Natural killer cell (primary cell): Measurements from ENCODE around the gene VPS52. TPM values are rescaled to one million over a fixed set of nuclear protein-coding genes. Genes with fewer than 3 reads are reported as not detected.

Experiments used
- ATAC-seq, 3 donors: fragments of 150-1000 bp in 2 of 3; fragments of 200-7000 bp in 1 of 3; cut with Tn5 transposase; 1 replicate in 1 of 3; 2 replicates in 2 of 3; pipeline ENCODE4 v1.10.0; 2021; ENCODE audit warnings: mild to moderate bottlenecking in 2 of 3, moderate library complexity in 2 of 3
- DNase-seq, 2 donors: peaks; one replicate each; pipeline versions ENCODE4 v3.0.0 to v3.0.0-alpha.2; 2013 to 2021; ENCODE audit warnings: mixed read lengths in 1 of 2
- H3K27ac ChIP-seq: one replicate; pipeline ENCODE4 v1.5.1; 2013; ENCODE audit warnings: mild to moderate bottlenecking, low read length
- H3K27me3 ChIP-seq: one replicate; pipeline ENCODE4 v1.6.1; 2013; ENCODE audit warnings: low read length; ENCODE audit not compliant: control insufficient read depth, insufficient read depth
- H3K36me3 ChIP-seq: one replicate; pipeline ENCODE4 v1.6.1; 2013; ENCODE audit warnings: low read length; ENCODE audit not compliant: control insufficient read depth, insufficient read depth
- H3K4me1 ChIP-seq: one replicate; pipeline ENCODE4 v1.6.1; 2013; ENCODE audit warnings: low read length; ENCODE audit not compliant: control insufficient read depth, insufficient read depth
- H3K4me3 ChIP-seq: one replicate; pipeline ENCODE4 v1.5.1; 2013; ENCODE audit warnings: low read length
- H3K9me3 ChIP-seq: one replicate; pipeline ENCODE4 v1.6.1; 2013; ENCODE audit warnings: low read length; ENCODE audit not compliant: control insufficient read depth, insufficient read depth
- H3K27ac Mint-ChIP-seq, 2 donors: one replicate each; pipeline ENCODE4 v1.8.0; 2022; ENCODE audit warnings: mild to moderate bottlenecking in 2 of 2, mixed read lengths in 2 of 2, moderate library complexity in 1 of 2
- H3K27me3 Mint-ChIP-seq, 2 donors: one replicate each; pipeline ENCODE4 v1.8.0; 2022; ENCODE audit warnings: low read depth in 2 of 2, mixed read lengths in 2 of 2
- H3K36me3 Mint-ChIP-seq: one replicate; pipeline ENCODE4 v1.8.0; 2022; ENCODE audit warnings: mixed read lengths
- H3K4me1 Mint-ChIP-seq, 2 donors: one replicate each; pipeline ENCODE4 v1.8.0; 2022; ENCODE audit warnings: mixed read lengths in 2 of 2
- H3K4me3 Mint-ChIP-seq: one replicate; pipeline ENCODE4 v1.8.0; 2022; ENCODE audit warnings: mild to moderate bottlenecking, moderate library complexity, mixed read lengths
- H3K9me3 Mint-ChIP-seq, 2 donors: one replicate each; pipeline ENCODE4 v1.8.0; 2022; ENCODE audit warnings: mixed read lengths in 2 of 2
- CTCF ChIP-seq: fragments of 200-600 bp; IDR thresholded peaks from one replicate; pipeline ENCODE4 v1.8.0; 2022; ENCODE audit warnings: antibody characterized with exemption
- WGBS: methylation state at CpG from one replicate; pipeline ENCODE4 v1.1.7; 2013; ENCODE audit warnings: missing lambda C conversion rate; ENCODE audit not compliant: insufficient coverage; 5-methylcytosine and 5-hydroxymethylcytosine counted together
- intact Hi-C: fragments of 100-400 bp; cut with micrococcal nuclease; formaldehyde crosslinking; loops from one replicate; pipeline ENCODE4 v1.14.2; 2022
- total RNA-seq, 4 donors: library from RNA; stranded (reverse); fragments of 120-200 nt in 1 of 4; gene quantifications; one replicate each; pipeline versions ENCODE4 v1.2.3 to v1.2.4, GENCODE V29; 2013 to 2022

VPS52 gene
- total RNA-seq, 3 donors from 2014 or later (not counting 1 experiment from before 2014, with no cell fraction given), result 98.0 to 112 (median 99.4) TPM

- peak overlapping the region; percentile 98 for H3K27ac Mint-ChIP-seq
- peak overlapping the region; percentile 99 for H3K4me3 Mint-ChIP-seq
- 6% methylated on average over 14 of the region's 14 CpGs for WGBS
- H3K27me3 Mint-ChIP-seq, result no peaks in the 10 kb centered on the region
- ATAC-seq, result no peak
- DNase-seq, result peak in 1 of 2 donors; percentile 25
- Histone ChIP-seq H3K36me3 (peaks cover 40% of the 10 kb centered on the region), H3K27me3 (no peaks in the 10 kb centered on the region), H3K4me3 (peak overlapping the region; percentile 99), H3K27ac (peak overlapping the region; percentile 99), H3K9me3 (no peaks in the 10 kb centered on the region), H3K4me1 (peaks cover 45% of the 10 kb centered on the region)
- peaks cover 75 to 93% of the 10 kb centered on the region in 2 donors for H3K4me1 Mint-ChIP-seq
- TF ChIP-seq CTCF, result no peak
- H3K36me3 Mint-ChIP-seq, result peaks cover 20% of the 10 kb centered on the region
- intact Hi-C loops, result loop anchor here (2.0 to 5.0 kb wide), 3 partner anchors 98 to 349 kb away; partner anchors contain the start of genes PHF1, PSMB9, RGL2 and TAP1
- H3K9me3 Mint-ChIP-seq, result no peaks in the 10 kb centered on the region
Observed at GRCh38 chr6:33201147-33201545, 70.5 kb downstream of the VPS52 start.

Other genes starting within 250 kb of the VPS52 start
- gene HLA-DPA1, start 198.2 kb downstream of the VPS52 start, total RNA-seq, result 100 to 1,000 TPM in 1 of 3 donors, 10 to 100 TPM in 2; 43.1 to 135 (median 73.5) TPM
- gene HLA-DPB1, start 195.9 kb downstream of the VPS52 start, total RNA-seq, result 100 to 1,000 TPM in 1 of 3 donors, 10 to 100 TPM in 2; 55.2 to 131 (median 77.1) TPM
- gene COL11A2, start 79.4 kb downstream of the VPS52 start, total RNA-seq, result 1 to 10 TPM in 1 of 3 donors, under 1 TPM in 2; 0.93 to 2.0 (median 0.94) TPM
- gene RXRB, start 71.2 kb downstream of the VPS52 start, total RNA-seq, result 10 to 100 TPM; 72.3 to 96.4 (median 73.9) TPM
- 10 to 100 TPM; 38.9 to 45.7 (median 45.6) TPM for gene SLC39A7, start 71.0 kb downstream of the VPS52 start, total RNA-seq
- 1 to 10 TPM; 5.4 to 7.7 (median 6.8) TPM for gene HSD17B8, start 67.2 kb downstream of the VPS52 start, total RNA-seq
- gene RING1, start 63.4 kb downstream of the VPS52 start, total RNA-seq, result 10 to 100 TPM; 34.5 to 40.3 (median 36.5) TPM
- gene RPS18, start 199 bp upstream of the VPS52 start, total RNA-seq, result 1,000 to 10,000 TPM; 1,182 to 1,707 (median 1,500) TPM
- 10 to 100 TPM; 22.7 to 24.1 (median 23.1) TPM for gene B3GALT4, start 5.2 kb upstream of the VPS52 start, total RNA-seq
- gene WDR46, start 17.4 kb upstream of the VPS52 start, total RNA-seq, result 10 to 100 TPM; 33.6 to 56.3 (median 47.0) TPM
- gene PFDN6, start 17.7 kb upstream of the VPS52 start, total RNA-seq, result 10 to 100 TPM; 19.2 to 26.5 (median 22.7) TPM
- gene RGL2, start 27.1 kb upstream of the VPS52 start, total RNA-seq, result 10 to 100 TPM; 80.7 to 91.4 (median 84.9) TPM
- gene TAPBP, start 42.2 kb upstream of the VPS52 start, total RNA-seq, result 100 to 1,000 TPM; 404 to 457 (median 446) TPM
- gene ZBTB22, start 45.9 kb upstream of the VPS52 start, total RNA-seq, result 10 to 100 TPM; 20.4 to 34.0 (median 25.9) TPM
- gene DAXX, start 51.1 kb upstream of the VPS52 start, total RNA-seq, result 10 to 100 TPM; 50.7 to 76.7 (median 51.6) TPM
- 1 to 10 TPM; 2.7 to 4.6 (median 3.3) TPM for gene KIFC1, start 119.9 kb upstream of the VPS52 start, total RNA-seq
- gene PHF1, start 139.1 kb upstream of the VPS52 start, total RNA-seq, result 100 to 1,000 TPM; 262 to 392 (median 322) TPM
- 100 to 1,000 TPM; 166 to 186 (median 184) TPM for gene CUTA, start 146.2 kb upstream of the VPS52 start, total RNA-seq
- gene SYNGAP1, start 148.2 kb upstream of the VPS52 start, total RNA-seq, result 10 to 100 TPM; 43.5 to 61.6 (median 55.8) TPM
- gene ZBTB9, start 182.7 kb upstream of the VPS52 start, total RNA-seq, result 1 to 10 TPM; 3.8 to 5.1 (median 3.9) TPM